HG03103 (cell line): ENCODE measurements around the gene PLA2G2C.
"Not testable (repeated sequence)": the region's sequence is repeated elsewhere in the genome, so short reads cannot be mapped to it uniquely, and the experiment has no call there.

Experiments used
- ATAC-seq: cut with Tn5 transposase; IDR thresholded peaks from one replicate; pipeline ENCODE4 v1.9.1; 2021; ENCODE audit warnings: low read depth; ENCODE audit not compliant: unreplicated experiment

The PLA2G2C gene

DNA sequence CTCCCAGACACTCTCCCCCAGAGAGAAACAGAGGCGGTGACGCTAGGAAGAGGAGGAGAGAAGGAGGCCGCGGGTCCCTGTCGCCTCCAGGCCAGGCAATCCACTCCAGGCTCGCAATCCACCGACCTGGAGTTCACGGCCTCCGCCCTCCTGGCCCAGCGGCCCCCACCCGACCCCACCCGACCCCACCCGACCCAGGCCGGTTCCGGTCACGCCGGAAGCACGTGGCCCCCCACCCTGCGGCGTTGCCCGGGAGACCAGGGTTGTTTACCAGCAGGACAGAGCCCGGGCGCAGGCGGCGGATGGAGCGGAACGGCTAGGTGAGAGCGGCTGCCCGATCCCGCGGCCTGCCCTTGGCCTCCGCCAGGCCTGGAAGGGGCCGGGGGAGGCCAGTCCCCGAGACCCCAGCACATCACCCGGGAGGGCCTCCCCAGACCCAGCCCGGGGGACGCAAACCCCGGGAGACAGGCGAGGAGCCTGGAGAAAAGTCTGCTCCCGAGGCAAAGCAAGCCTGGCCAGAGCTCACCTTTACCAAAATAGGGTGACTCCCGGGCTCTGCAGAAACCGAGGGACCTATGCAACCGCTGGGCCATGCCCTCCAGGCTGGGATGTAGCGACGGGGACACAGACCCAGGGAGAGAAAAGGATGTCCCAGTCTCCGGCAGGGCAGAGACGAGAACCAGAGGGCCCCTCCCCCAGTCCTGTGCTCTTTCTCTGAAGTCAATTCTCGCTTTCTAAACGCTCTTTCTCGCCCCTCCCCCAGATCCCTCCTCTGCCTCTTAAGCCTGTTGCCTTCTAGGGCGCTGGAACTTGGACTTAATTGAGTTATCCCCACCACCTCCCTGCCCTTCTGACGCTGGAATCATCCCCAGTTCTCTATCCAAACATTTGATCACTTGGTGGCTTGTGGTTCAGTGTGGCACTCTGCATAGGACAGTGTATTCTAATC, at the start of gene PLA2G2C, which contains the start of gene UBXN10:
Gene PLA2G2C, minus strand, starts transcription at position 685 of the 949 bp plus-strand sequence. CDS start 9,155 bp downstream, outside the sequence.
Gene UBXN10, plus strand, starts transcription at position 263 of the 949 bp plus-strand sequence. CDS start 4,466 bp downstream, outside the sequence.
- no peak for ATAC-seq

DNA sequence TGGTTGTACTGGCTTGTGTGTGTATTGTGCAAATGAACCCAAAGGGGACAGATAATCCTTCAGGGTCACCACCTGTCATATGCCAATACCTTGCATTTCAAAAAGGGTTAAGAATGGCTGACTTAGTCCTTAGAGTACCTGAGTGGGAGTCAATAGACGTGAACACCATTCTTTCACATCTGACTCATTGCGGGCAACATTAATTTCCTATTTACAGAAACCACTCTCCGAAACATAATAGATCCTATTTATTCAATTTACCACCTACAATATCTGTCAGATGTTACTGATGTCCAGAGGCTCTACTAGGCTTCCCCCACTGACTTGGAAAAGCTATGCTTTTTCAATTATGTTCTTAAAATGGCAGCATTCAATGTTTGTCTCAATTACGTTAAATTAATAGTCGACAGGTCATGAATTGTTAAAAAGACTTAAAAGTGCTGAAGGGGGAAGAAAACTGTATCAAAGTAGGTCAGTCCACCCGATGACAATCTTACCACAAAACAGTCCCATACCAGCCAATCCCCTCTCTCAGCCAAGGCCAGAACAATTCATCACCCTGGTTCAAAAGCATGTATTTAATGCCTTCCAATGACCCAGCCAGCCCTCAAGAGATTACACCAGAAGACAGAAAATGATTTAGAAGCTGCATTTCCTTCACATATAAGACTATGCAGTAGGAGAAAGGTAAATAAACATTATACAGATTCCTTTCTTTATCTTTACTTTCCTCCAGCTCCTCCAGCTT, 48.6 kb upstream of the PLA2G2C start:
- ATAC-seq, result no peak

DNA sequence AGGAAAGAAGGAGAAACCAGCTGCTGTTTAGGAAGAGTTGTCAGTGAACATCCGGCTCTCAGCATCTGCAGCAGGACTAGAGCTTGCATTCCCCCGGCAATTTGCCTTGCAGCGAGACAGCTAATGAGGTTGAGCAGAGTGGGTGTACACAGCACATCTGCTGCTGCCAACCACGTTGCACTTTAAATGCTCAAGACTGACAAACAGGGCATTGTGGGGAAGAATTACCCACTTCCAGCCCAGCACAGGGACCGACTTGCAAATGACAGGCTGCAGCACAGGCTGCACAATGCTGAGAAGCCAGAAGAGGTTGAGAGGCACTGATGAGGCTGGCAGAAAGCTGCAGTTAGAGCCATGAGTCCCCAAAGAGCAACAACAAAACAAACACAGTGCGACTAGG, 47.5 kb upstream of the PLA2G2C start:
- no peak for ATAC-seq

GRCh38 chr1:20233394-20233793, 47.1 kb upstream of the PLA2G2C start:
- ATAC-seq, result no peak

DNA sequence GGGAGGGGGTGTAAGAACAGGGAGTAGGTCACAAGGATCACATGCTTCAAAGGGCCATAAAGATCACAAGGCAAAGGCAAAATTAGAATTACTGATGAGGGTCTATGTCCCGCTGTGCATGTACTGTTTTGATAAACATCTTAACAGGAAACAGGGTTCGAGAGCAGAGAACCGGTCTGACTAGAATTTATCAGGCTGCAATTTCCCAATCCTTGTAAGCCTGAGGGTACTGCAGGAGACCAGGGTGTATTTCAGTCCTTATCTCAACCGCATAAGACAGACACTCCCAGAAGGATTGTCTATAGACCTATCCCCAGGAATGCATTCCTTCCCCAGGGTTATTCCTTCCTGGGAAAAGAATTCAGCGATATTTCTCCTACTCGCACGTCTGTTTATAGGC, 46.2 kb upstream of the PLA2G2C start:
- ATAC-seq, result not testable (repeated sequence)

- no peak for ATAC-seq
Observed at GRCh38 chr1:20229171-20229570, 42.9 kb upstream of the PLA2G2C start.

DNA sequence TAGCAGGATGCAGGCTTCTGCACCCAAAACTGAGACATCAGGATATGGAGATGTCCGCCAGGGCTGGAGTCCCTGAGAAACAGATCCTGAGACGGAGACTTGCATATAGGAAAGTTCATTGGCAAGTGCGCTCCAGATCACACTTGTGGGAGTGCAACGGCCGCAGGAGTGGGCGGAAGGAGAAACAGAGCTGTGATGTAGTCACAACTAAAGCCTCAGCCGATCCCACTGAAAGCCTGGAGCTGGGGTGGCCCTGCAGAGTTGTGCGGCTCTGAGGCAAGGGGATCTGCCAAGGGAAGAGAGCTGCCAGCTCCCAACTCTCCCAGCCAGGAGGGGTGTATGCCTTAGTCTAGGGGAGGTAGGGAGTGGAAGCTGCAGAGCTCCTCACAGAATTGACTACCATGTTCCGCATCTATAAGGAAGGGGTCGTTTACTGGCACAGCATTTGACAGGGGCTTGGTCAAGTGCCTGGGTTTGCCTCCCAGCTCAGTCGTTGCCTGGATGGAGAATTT, 42.1 kb upstream of the PLA2G2C start:
- no peak for ATAC-seq

DNA sequence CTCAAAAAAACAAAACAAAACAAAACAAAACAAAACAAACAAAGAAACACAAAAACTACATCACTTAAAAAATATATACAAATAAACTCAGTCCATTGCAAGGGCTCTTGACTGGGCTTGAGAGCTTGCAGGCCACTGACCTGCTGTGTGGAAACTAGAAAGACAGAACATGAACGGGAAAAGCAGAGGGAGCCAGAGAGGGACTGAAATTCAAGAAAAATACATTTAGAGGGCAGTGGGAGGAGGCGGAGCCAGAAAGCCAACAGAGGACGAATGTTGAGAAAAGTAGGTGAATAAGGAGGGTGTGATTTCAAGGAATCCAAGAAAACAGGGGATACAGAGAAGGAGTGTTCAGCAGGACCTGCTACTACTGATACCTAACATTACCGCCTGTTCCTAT, 41.4 kb upstream of the PLA2G2C start:
- ATAC-seq, result no peak

GRCh38 chr1:20224546-20224945, 38.2 kb upstream of the PLA2G2C start:
- ATAC-seq, result no peak

GRCh38 chr1:20223551-20224419, 37.5 kb upstream of the PLA2G2C start:
- no peak for ATAC-seq

GRCh38 chr1:20223106-20223505, 36.8 kb upstream of the PLA2G2C start:
- ATAC-seq, result no peak

GRCh38 chr1:20220036-20220435, 33.7 kb upstream of the PLA2G2C start:
- ATAC-seq, result no peak

DNA sequence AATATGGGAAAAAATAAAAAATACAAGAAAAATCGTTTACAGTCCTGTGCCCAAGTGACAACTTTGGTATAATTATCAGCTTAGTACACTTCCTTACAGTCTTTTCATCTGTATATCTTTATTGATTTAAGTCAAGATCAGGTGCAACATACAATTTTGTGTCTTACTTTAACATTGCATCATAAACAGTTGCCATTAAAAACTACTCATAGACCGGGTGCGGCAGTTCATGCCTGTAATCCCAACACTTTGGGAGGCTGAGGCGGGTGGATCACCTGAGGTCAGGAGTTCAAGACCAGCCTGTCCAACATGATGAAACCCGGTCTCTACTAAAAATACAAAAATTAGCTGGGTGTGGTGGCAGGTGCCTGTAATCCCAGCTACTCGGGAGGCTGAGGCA, 32.7 kb upstream of the PLA2G2C start:
- ATAC-seq, result not testable (repeated sequence)

GRCh38 chr1:20216574-20216973, 30.3 kb upstream of the PLA2G2C start:
- no peak for ATAC-seq

GRCh38 chr1:20215716-20216115, 29.4 kb upstream of the PLA2G2C start:
- ATAC-seq, result no peak

DNA sequence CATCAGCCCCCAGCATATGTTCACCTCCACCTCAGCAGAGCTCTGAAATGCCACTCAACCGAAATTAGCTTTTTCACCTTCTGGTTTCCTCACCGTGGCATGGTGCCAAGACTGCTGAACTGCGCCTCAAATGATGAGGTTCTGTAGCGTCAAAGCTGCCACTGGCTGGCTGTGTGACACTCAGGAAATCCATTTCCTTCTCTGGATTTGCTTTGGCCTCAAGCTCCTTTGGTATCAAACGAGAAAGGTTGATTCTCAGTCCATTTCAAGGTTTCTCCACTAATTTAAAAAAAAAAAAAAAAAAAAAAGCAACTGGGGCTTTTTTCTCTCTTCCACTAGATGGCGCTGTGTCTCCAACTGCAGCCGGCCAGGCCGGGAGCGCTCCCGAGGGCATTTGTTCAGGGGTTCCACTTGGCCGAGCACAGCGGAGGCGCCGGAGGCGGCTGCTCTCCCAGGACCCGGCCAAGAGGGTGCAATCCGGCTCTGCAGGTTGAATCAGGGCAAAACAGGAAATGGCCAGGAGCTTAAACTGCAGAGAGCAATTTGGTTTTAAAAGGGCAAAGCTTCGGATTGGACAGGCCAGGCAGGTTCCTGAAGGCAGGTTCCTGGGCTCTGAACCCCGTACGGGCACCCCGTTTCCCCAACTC, 26.5 kb upstream of the PLA2G2C start:
- no peak for ATAC-seq

DNA sequence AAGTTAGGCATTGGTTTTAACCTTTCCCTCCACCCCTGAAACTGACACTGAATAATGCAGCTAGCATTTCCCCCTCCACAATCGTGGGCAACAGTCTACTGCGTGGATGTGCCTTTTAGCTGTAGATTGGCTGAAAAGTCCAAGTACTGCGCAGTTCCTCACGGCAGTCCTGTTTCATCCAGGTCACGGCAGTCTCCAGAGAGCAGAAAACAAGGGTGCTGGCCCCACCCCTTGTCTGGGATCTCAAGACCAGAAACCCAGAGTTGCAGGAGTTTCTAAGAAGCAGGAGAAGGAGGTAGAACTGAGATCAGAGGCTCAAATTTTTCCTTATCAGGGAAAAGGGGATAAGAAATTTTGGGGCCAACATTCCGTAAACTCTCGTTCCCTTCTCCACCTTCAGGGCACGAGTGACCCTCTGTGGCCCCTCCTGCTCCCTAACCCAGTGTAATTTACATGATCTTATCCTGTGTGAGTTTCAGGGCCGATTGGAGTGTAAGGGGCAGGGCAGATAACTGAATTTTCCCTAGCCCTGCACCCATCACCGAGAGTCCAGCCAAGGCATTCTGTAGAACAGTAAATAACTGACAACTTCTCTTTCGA, 25.9 kb upstream of the PLA2G2C start:
- ATAC-seq, result no peak

DNA sequence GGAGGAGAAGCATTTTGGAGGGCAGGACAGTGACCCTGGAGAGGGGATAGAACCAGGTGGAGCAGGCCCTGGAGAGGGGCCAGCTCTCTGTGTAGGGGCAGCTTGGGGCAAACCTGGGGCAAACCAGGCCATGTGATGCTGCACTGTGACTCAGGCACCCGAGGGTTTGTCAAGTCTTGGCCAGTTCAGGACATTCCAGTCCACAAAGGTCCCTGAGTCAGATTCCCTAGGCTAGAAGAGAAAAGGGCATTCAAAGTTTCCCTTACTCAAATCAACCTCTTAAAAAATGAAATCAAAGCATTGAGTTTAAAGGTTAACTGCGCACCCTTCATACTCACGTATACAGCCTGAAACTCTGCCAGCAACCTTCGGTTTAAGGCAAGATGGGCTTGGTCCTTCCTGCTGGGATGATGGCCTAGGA, 25.2 kb upstream of the PLA2G2C start:
- no peak for ATAC-seq

- no peak for ATAC-seq
Observed at GRCh38 chr1:20210736-20211460, 24.6 kb upstream of the PLA2G2C start.
